Activated CD8-positive, alpha-beta memory T cell treated with anti-CD3 and anti-CD28 coated beads, Interleukin-2, amount 50 U/mL, for 24 hours (primary cell): ENCODE measurements around the gene STH.

Experiments used
- DNase-seq: peaks from one replicate; pipeline ENCODE4 v3.0.0-alpha.2; 2020; ENCODE audit errors: extremely low read depth

The STH gene

DNA sequence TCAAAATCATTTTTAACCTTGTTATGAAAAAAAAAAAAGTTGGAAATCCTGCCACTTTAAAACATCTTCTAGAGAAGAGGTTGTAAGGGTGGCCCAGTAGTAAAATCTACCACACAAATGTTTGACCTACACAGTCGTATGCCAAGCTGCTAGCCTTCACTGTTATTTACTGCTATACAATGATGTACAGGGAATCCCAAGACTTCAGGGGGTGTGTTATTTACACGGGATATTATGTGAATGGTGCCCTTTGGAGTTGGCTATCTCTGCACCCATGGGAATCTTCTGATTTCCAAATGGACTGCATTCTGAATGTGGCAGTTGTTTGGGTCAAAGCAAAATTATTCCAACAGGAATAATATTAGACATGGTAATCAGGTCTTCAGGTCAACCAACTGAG is 45.9 kb downstream of the STH start:
- DNase-seq = no peak

DNA sequence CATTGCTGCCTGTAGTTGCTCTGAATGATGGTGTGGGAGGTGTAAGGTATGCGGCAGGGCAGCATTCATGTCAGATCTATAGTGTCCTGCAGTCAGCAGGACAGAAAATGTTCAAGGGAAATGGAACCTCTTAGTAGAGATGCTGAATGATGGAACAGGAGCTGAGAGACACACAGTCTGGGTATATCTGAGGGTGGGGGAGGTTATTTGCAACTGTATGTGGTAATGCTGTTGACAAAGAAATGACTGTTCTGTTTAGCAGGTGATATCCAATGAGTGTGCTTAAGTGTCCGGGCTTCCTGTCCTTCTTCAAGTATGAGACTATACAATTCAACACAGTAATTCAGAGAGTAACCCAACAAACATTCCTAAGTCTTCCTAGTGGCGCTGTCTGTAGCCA is 46.6 kb downstream of the STH start:
- no peak for DNase-seq

DNA sequence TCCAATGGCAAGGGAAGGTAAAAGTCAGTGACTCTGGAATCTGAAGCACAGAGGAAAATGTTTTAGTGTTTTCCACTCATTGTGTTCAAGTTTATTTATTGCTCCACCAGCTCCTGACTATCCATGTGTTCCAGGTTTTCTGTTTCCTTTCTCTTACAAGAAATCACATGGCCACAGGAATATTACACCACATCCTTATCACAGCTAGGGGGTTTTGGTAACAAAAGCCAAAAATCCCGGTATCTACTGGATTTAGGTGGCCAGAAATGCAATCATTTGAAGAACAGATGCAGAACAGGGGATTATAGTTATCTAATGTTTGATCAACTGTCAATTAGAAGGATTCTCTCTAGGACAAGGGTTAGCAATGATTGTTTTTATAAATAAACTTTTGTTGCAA is 47.9 kb downstream of the STH start:
- no peak for DNase-seq

DNA sequence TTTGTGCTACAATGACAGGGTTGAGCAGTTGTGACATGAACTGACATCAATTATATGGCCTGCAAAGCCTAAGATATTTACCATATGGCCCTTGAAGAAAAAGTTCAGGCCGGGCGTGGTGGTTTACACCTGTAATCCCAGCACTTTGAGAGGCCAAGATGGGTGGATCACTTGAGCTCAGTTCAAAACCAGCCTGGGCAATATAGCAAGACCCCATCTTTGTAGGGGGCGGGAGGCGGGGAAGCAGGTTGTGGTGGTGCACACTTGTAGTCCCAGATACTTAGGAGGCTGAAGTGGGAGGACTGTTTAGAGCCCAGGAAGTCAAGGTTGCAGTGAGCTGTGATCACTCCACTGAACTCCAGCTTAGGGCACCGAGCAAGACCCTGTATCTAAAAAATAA is 48.3 kb downstream of the STH start:
- DNase-seq = no peak

DNA sequence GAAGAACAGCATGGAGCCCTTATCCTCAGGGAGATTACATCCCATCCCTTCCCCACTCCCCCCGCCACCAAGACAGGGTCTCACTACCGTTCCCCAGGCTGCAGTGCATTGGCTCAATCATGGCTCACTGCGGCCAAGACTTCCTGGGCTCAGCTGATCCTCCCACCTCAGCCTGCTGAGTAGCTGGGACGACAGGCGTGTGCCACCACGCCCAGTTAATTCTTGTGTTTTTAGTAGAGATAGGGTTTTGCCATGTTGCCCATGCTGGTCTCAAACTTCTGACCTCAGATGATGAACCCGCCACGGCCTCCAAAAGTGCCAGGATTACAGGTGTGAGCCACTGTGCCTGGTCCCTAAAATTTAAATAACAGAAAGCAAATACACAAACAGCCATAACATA is 48.8 kb downstream of the STH start:
- no peak for DNase-seq
